SK-N-SH treated with all-trans-retinoic acid at 6 μM for 48 hours (cell line): ENCODE data around the gene PRKAG2.

Experiments
- ATAC-seq: fragments of 200-7000 bp; cut with Tn5 transposase; 3 replicates; pipeline ENCODE4 v1.9.1; 2020; ENCODE audit warnings: mild to moderate bottlenecking, moderate library complexity
- ARNTL ChIP-seq: fragments of 450-650 bp; formaldehyde crosslinking; IDR thresholded peaks from 2 replicates; pipeline ENCODE4 v1.5.0; 2020; ENCODE audit warnings: low read depth, mild to moderate bottlenecking, moderate library complexity, borderline replicate concordance
- CSDC2 ChIP-seq: fragments of 250-450 bp; sonication (Bioruptor Pico); IDR thresholded peaks from 2 replicates; pipeline ENCODE4 v1.5.0; 2020; ENCODE audit warnings: mild to moderate bottlenecking, moderate library complexity
- ESRRG ChIP-seq: fragments of 250-450 bp; sonication (Bioruptor Pico); IDR thresholded peaks from 2 replicates; pipeline ENCODE4 v1.6.1; 2021; ENCODE audit warnings: mild to moderate bottlenecking
- GLIS3 ChIP-seq: fragments of 250-450 bp; sonication (Bioruptor Pico); IDR thresholded peaks from 2 replicates; pipeline ENCODE4 v1.5.0; 2020; ENCODE audit warnings: mild to moderate bottlenecking, moderate library complexity
- ISL1 ChIP-seq: fragments of 250-450 bp; sonication (Bioruptor Pico); IDR thresholded peaks from 2 replicates; pipeline ENCODE4 v2.1.2; 2022; ENCODE audit warnings: mild to moderate bottlenecking, moderate library complexity
- OSR1 ChIP-seq: fragments of 250-450 bp; sonication (Bioruptor Pico); IDR thresholded peaks from 2 replicates; pipeline ENCODE4 v1.8.0; 2022; ENCODE audit warnings: moderate library complexity, mild to moderate bottlenecking, inconsistent platforms
- PATZ1 ChIP-seq: fragments of 250-450 bp; sonication (Bioruptor Pico); IDR thresholded peaks from 2 replicates; pipeline ENCODE4 v1.8.0; 2020; ENCODE audit warnings: mild to moderate bottlenecking, moderate library complexity, borderline replicate concordance
- PPARA ChIP-seq: fragments of 250-450 bp; sonication (Bioruptor Pico); IDR thresholded peaks from 2 replicates; pipeline ENCODE4 v1.5.0; 2020; ENCODE audit warnings: mild to moderate bottlenecking, borderline replicate concordance
- RARB ChIP-seq: fragments of 250-450 bp; sonication (Bioruptor Pico); IDR thresholded peaks from 2 replicates; pipeline ENCODE4 v1.8.0; 2021; ENCODE audit warnings: mild to moderate bottlenecking, moderate library complexity
- SNAI2 ChIP-seq: fragments of 250-450 bp; sonication (Bioruptor Pico); IDR thresholded peaks from 2 replicates; pipeline ENCODE4 v1.5.0; 2020; ENCODE audit warnings: mild to moderate bottlenecking, moderate library complexity
- TOX ChIP-seq: fragments of 250-450 bp; sonication (Bioruptor Pico); IDR thresholded peaks from 2 replicates; pipeline ENCODE4 v1.8.0; 2021; ENCODE audit warnings: mild to moderate bottlenecking, moderate library complexity, borderline replicate concordance
- TSHZ2 ChIP-seq: fragments of 250-450 bp; sonication (Bioruptor Pico); IDR thresholded peaks from 2 replicates; pipeline ENCODE4 v1.5.0; 2020; ENCODE audit warnings: mild to moderate bottlenecking, moderate library complexity
- ZC3H10 ChIP-seq: fragments of 250-450 bp; sonication (Bioruptor Pico); IDR thresholded peaks from 2 replicates; pipeline ENCODE4 v1.5.1; 2021; ENCODE audit warnings: mild to moderate bottlenecking, moderate library complexity
- ZFP3 ChIP-seq: fragments of 250-450 bp; sonication (Bioruptor Pico); IDR thresholded peaks from 2 replicates; pipeline ENCODE4 v1.5.0; 2020; ENCODE audit warnings: mild to moderate bottlenecking, moderate library complexity
- ZFP30 ChIP-seq: fragments of 450-650 bp; formaldehyde crosslinking; IDR thresholded peaks from 2 replicates; pipeline ENCODE4 v1.5.0; 2022; ENCODE audit warnings: mild to moderate bottlenecking, moderate library complexity
- ZNF565 ChIP-seq: fragments of 450-650 bp; formaldehyde crosslinking; conservative IDR thresholded peaks from 2 replicates; pipeline ENCODE4 v1.5.0; 2020; ENCODE audit warnings: low read depth, mild to moderate bottlenecking, moderate library complexity
- ZNF70 ChIP-seq: fragments of 450-650 bp; formaldehyde crosslinking; IDR thresholded peaks from 2 replicates; pipeline ENCODE4 v1.5.0; 2020; ENCODE audit warnings: mild to moderate bottlenecking, moderate library complexity
- ZNF8 ChIP-seq: fragments of 450-650 bp; formaldehyde crosslinking; IDR thresholded peaks from 2 replicates; pipeline ENCODE4 v1.5.0; 2020; ENCODE audit warnings: mild to moderate bottlenecking, moderate library complexity
- TF ChIP-seq, protein P1 (sequence below): fragments of 250-450 bp; sonication (Bioruptor Pico); IDR thresholded peaks from 2 replicates; pipeline ENCODE4 v1.5.1; 2020; ENCODE audit warnings: low read depth, mild to moderate bottlenecking, moderate library complexity
- TF ChIP-seq, protein P2 (sequence below): fragments of 250-450 bp; sonication (Bioruptor Pico); IDR thresholded peaks from 2 replicates; pipeline ENCODE4 v1.8.0; 2021; ENCODE audit warnings: low read depth, mild to moderate bottlenecking, moderate library complexity, borderline replicate concordance

PRKAG2 gene

DNA sequence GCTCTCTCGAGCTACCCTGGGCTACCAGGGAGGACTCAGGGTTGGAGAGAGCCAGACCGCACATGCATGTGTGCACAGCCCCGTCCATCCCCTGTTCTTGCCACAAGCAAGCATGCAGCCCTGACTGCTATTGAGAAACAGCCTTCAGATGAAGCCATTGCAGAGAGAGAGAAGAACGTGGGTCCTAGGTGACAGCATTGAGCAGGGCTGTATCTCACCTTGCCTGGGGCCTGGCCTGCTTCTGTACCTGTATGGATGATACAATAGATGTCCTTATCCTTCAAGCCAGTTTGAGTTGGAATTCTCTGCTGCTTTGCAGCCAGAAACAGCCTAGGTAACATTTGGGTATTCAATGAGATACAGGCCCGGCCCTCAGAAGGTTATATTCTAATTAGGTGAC, 229.9 kb downstream of the PRKAG2 start:
- ATAC-seq: no peak
- no peak for TF ChIP-seq TSHZ2 (CRISPR knock-in tag)

DNA sequence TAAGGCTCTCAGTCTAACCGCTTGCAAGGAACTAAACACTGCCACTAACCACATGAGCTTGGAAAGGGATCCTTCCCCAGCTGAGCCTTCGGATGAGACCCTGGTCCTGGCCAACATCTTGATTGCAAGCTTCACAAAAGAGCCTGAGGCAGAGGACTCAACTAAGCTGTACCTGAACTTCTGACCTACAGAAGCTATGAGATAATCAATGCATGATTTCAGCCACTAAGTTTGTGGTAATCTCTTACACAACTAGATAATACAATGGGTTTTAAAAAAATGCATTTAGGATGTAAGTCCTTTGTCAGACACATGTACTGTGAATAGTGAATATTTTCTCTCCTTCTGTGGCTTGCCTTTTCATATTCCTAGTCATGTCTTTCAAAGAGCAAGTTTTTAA, 231.6 kb downstream of the PRKAG2 start:
- ATAC-seq: no peak
- TF ChIP-seq ESRRG (CRISPR knock-in tag) (no peak), ZFP30 (no peak), ZNF8 (CRISPR knock-in tag) (no peak), RARB (CRISPR knock-in tag) (no peak), TSHZ2 (CRISPR knock-in tag) (no peak), OSR1 (no peak), ARNTL (CRISPR knock-in tag) (no peak), ISL1 (CRISPR knock-in tag) (no peak)
- TF ChIP-seq, protein P1, sequence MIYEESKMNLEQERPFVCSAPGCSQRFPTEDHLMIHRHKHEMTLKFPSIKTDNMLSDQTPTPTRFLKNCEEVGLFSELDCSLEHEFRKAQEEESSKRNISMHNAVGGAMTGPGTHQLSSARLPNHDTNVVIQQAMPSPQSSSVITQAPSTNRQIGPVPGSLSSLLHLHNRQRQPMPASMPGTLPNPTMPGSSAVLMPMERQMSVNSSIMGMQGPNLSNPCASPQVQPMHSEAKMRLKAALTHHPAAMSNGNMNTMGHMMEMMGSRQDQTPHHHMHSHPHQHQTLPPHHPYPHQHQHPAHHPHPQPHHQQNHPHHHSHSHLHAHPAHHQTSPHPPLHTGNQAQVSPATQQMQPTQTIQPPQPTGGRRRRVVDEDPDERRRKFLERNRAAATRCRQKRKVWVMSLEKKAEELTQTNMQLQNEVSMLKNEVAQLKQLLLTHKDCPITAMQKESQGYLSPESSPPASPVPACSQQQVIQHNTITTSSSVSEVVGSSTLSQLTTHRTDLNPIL (CRISPR knock-in tag): no peak

DNA sequence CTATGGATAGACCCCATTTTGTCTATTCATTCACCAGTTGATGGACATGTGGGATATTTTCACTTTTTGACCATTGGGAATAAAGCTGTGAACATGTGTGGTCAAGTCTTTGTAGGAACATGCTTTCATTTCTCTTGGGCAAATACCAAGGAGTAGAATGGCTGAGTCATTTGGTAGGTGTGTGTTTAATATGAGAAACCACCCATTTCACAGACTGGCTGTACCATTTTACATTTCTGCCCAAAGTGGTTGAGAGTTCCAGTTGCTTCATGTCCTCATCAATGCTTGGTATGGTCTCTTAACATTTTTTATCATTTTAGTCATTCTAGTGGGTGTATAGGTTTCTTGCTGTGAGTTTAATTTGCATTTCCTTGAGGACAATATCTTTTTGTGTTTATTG, 232.4 kb downstream of the PRKAG2 start:
- ATAC-seq: no peak
- TF ChIP-seq PATZ1 (CRISPR knock-in tag): no peak
- no peak for TF ChIP-seq SNAI2 (CRISPR knock-in tag)
- no peak for TF ChIP-seq ZNF565
- no peak for TF ChIP-seq CSDC2
- no peak for TF ChIP-seq ZNF8 (CRISPR knock-in tag)
- TF ChIP-seq TSHZ2 (CRISPR knock-in tag): no peak
- no peak for TF ChIP-seq ZFP30
- TF ChIP-seq, protein P1 (CRISPR knock-in tag): no peak
- no peak for TF ChIP-seq GLIS3 (CRISPR knock-in tag)

DNA sequence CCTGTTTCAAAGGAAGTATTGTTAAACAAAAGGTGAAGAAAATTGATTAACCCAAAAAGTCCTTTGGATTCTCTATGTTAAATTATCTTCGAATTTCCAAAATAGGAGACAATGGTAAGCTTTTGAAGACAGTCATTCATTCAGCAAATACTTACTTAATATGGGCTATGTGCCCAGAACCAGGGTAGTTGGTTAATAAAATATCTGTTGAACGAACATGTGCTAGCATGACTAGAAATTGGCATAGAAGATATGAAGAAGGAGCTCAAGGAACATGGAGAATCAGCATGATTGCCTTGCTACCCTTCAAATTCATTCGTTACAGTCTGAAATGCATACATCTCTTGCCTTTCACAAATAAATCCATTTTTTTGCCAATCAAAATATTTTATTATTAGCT, 234.2 kb downstream of the PRKAG2 start:
- ATAC-seq: no peak
- TF ChIP-seq PPARA: no peak
- TF ChIP-seq TOX (CRISPR knock-in tag): no peak
- TF ChIP-seq ZNF70 (CRISPR knock-in tag): no peak
- TF ChIP-seq ZFP3 (CRISPR knock-in tag): no peak
- TF ChIP-seq OSR1: no peak
- no peak for TF ChIP-seq ZNF565
- TF ChIP-seq ZC3H10 (CRISPR knock-in tag): no peak
- TF ChIP-seq SNAI2 (CRISPR knock-in tag): no peak
- TF ChIP-seq ESRRG (CRISPR knock-in tag): no peak
- TF ChIP-seq, protein P2, sequence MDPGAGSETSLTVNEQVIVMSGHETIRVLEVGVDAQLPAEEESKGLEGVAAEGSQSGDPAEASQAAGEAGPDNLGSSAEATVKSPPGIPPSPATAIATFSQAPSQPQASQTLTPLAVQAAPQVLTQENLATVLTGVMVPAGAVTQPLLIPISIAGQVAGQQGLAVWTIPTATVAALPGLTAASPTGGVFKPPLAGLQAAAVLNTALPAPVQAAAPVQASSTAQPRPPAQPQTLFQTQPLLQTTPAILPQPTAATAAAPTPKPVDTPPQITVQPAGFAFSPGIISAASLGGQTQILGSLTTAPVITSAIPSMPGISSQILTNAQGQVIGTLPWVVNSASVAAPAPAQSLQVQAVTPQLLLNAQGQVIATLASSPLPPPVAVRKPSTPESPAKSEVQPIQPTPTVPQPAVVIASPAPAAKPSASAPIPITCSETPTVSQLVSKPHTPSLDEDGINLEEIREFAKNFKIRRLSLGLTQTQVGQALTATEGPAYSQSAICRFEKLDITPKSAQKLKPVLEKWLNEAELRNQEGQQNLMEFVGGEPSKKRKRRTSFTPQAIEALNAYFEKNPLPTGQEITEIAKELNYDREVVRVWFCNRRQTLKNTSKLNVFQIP (CRISPR knock-in tag): no peak
